Measurements from ENCODE around the gene ZNF106.

Gene ZNF106

DNA sequence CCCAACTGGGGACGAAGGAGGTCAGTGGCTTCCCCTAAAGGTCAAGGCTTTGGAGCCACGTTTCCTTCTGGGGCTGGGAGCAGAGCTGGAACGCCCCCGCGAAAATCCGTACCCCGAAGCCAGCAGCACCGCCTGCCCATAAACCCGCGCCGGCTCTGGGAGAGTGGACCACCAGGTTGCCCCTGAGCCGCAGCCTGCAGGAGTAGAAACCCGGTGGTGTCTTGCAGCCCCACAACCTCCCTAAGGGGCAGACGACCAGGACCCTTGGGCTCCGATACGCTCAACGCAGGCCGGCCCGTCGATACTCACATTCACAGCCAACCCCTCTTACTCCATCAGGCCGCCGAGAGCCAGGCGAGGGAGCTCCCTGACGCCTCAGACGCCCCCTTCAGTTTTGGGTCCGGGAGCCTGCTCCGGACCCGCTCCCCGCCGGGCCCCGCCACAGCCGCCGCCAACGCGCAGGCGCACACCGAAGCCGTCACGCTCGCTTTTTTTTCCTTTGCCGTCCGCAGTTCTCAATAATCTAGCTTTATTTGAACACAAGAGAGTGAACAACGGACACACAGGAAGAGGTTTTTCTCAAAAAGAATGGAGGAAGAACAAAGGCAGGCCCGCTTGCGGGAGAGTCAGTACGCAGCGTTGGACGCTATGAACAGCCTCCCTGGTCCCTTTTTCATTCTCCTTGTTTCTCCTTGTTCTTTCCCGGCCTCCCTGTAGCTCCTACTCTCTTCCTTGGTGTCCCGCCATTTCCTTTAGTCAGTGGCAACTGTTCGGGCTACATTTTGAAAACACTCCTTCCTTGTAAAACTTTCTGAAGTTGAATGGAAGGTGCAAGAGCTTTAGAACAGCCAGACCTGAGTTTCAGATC is at the start of gene ZNF106:
Gene ZNF106, minus strand, starts transcription at position 471 of the 868 bp plus-strand sequence. CDS start 18,852 bp downstream, outside the sequence.
- peak; percentile 91 for DNase-seq

DNA sequence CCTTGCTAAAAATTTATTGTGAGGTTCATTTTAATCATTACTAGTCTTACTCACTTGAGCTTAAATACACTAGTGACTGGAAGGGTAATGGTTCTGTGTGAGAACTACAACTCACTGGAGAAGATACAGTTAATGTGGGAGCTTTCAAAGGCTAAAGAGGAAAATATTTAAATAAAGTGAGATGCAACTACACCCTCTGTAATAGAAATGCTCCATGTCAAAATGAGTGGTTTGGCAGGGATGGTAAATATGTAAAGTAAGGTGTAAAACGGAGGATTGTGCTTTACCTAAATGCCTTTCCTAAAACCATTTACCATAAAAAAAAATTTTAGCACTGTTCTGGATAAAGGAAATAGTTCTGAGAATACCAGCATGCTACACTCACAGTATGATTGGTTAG is 42.3 kb upstream of the ZNF106 start:
- no peak for DNase-seq

DNA sequence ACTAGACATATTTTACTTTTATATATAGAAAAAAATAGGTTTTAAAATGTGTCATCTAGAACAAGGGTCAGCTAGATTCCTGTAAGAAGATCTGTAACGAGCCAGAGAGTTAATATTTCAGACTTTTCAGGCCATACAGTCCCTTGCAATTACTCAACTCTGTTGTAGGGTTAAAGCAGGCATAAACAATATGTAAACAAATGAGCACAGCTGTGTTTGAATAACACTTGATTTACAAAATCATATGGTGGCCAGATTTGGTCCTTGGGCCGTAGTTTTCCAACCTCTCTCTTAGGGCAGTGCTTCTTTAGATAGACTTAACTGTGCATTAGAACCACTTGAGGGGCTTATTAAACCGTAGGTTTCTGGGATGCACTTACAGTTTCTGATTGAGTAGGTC is 38.0 kb upstream of the ZNF106 start:
- no peak for DNase-seq

DNA sequence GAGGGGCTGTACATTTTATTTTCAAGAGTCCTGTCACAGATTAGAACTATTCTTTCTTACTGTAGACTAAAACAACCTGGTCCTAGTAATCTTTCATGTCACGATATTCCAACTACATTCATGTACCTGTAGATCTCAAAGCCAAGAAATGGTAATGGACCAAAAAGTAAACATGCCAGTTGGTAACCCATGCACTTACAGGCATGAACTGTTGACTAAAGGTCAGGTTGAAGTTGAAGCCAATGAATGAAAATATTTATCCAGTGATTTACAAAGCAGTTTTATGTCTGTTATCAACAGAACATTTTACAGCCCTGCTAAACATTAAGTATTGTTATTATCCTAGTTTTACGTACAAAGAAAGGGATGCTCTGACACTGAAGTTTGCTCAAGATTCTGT is 32.4 kb upstream of the ZNF106 start:
- DNase-seq = no peak

DNA sequence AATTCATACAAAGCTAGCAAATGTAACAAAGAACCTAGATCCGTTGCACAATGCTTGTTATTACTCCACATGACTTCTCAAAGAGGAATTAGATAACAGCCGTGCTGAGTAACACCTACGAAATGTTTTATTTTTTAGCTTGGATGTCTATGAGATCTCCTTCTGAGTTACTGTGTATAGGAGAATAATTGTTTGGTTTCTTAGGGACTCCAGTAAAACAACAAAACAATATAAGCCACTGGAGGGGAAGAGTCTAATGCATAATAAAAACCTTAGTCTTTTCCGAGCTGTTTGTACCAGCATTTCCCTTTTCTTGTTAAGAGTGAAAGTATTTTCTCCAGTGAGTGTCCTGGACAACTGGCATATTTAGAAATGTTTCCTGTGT is 20.1 kb upstream of the ZNF106 start:
- no peak for DNase-seq

DNA sequence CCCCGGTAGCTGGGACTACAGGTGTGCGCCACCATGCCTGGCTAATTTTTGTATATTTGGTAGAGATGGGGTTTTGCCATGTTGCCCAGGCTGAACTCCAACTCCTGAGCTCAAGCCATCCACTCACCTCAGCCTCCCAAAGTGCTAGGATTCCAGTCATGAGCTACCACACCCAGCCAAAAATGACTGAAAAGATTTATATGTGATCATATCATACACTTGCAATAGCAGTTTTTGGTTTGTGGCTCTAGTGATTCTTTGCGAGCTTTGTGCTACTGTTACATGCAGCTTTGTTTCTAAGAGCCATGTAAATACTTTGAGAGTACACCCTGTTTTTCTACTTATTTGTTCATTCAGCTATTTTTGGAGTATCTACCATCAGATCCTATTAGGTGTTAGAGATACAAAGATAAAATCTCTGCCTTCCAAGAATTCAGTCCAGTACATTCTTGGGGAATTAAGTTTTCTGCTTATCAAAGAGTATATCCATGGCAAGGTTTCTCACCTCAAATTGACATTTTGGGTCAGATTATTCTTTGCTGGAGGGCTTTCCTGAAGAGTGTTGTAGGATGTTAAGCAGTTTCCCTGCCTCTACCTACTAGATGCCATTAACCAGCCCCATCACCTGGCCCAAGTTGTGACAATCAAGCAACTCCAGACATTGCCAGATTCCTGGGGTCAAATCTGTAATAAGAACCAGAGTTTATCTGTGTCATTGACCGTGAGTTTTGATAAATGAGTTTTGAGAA is 19.5 kb upstream of the ZNF106 start:
- no peak for DNase-seq

DNA sequence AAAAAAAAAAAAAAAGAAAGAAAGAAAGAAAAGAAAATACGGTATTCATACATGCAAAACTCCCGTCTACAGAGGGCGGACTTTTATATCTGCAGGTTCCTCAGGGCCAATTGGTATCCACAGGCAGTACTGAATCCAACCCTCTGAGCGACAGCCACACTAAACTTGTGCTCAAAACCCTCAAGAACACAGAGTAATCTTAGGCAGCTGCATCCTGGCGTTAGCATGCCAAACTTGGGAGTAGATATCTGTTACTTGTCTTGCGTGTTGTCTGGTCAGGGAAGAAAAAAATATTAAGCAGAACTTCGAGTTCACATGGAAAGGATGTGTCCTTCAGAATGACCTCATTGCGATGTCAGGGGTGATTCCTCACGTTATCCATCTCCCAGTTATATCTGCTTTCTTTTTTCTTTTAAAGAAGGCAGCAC is 17.3 kb upstream of the ZNF106 start:
- no peak for DNase-seq

DNA sequence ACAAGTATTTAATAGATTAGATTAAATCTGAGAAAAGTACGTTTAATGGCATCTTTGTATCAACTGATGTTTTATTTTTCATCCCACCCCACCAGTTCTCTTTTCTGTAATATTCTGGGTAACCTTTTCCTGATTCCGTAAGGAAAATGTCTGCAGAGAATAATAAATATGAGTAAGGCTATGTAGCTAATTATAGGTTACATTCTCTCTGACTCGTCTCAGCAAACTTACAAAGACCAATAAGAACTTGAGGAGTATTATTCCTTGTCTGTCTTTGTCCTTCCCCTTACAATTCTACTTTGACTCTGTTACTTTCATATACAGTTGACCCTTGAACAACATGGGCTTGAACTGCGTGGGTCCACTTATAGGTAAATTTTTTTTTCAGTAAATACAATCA is 16.6 kb upstream of the ZNF106 start:
- DNase-seq = no peak

DNA sequence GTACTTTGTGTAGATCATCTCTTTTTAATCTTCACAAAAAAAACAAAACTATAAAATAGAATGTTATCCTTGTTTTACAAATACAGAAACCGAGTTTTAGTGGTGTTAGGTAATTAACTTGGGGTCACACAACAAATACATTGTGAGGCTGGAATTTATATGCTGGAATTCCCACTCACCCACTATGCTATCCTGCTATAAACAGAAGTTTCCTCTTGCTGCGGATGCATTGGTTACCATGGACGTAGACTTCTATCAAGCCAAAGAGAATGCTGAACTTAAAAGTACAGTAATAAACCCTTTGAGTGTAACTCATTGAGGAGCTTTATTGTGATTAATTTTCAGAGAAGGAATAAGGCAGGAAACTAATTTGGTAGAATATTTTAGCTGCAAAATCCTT is 13.7 kb upstream of the ZNF106 start:
- DNase-seq = no peak

DNA sequence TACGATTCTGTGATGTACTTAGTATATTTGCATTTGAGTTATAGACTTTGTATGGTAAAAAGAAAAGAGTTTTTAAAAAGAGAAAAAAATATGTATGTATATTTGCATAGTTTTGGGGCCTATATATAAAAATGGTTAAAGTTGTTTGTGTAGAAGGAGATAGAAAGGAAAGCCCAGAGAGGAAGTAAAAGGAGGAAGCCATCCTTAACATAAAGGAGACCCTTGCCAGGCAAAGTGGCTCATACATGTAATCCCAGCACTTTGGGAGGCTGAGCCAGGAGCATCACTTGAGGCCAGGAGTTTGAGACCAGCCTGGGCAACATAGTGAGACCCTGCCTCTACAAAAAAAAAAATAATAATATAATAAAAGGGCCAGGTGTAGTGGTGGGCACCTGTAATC is 12.9 kb upstream of the ZNF106 start:
- DNase-seq = no peak

DNA sequence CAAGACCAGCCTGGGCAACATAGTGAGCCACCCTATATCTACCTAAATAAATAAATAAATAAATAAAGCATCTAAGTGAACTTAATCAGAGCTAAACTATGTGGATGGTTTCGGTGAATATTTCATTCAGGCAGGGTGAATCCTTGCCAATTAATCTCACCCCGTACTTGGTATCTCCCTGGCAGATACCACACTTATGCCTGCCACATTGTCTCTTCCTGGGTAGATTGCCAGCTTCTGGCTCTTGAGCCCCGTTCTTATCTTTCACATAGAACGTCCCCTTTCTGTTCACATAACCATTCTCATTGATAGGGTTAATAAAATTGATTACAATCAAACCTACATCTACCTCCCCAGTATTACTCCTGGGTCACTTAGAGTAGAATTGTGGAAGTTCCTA is 11.5 kb upstream of the ZNF106 start:
- no peak for DNase-seq

DNA sequence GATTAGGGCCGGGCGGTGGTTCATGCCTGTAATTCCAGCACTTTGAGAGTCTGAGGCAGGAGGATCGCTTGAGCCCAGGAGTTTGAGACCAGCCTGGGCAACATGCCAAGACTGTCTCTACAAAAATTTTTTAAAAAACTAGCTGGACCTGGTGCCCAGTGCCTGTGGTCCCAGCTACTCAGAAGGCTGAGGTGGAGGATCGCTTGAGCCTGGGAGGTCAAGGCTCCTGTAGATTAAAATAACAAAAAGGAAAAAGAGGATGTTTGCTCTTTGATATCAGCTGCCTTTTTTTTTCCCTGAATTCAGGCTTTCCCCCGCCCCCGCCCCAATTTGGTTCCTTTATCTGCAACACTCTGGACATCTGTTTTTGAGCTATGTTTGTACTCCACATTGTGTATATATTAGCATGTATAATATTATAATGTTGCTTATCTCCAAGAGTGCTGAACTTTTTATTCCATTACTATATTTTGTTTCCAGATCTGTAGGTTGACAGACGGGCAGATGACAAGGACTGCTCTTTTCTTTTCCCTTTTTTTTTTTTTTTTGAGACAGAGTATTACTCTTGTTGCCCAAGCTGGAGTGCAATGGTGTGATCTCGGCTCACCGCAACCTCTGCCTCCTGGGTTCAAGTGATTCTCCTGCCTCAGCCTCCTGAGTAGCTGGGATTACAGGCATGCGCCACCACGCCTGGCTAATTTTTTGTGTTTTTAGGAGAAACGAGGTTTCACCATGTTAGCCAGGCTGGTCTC is 9.1 kb upstream of the ZNF106 start:
- DNase-seq = no peak

DNA sequence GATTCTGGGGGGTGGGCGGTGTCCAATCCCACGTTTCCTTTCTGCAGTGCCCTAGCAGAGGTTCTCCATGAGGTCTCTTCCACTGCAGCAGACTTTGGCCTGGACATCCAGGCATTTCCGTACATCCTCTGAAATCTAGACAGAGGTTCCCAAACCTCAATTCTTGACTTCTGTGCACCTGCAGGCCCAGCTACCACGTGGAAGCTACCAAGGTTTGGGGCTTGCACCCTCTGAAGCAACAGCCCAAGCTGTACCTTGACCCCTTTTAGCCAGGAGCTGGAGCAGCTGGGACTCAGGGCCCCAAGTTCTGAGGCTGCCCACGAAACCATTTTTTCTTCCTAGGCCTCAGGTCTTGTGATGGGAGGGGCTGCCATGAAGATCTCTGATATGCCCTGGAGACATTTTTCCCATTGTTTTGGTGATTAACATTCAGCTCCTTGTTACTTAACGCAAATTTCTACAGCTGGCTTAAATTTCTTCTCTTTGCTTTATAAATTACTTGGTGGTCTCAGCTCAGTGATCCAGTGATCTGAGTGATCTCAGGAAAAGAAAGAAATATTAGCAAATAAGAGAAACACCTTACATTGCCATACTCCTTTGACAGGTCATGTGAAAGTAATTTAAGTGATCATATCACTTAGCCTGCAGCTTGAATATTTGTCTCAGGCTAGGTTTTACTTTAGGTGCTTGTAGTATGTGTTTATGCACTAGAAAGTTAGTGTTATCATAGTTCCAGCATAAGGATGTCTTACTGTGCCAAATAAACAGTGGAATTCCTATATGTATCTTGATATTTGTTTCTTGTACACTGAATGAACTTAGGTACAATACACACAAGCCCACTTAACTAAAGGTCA is 7.5 kb upstream of the ZNF106 start:
- DNase-seq = no peak

DNA sequence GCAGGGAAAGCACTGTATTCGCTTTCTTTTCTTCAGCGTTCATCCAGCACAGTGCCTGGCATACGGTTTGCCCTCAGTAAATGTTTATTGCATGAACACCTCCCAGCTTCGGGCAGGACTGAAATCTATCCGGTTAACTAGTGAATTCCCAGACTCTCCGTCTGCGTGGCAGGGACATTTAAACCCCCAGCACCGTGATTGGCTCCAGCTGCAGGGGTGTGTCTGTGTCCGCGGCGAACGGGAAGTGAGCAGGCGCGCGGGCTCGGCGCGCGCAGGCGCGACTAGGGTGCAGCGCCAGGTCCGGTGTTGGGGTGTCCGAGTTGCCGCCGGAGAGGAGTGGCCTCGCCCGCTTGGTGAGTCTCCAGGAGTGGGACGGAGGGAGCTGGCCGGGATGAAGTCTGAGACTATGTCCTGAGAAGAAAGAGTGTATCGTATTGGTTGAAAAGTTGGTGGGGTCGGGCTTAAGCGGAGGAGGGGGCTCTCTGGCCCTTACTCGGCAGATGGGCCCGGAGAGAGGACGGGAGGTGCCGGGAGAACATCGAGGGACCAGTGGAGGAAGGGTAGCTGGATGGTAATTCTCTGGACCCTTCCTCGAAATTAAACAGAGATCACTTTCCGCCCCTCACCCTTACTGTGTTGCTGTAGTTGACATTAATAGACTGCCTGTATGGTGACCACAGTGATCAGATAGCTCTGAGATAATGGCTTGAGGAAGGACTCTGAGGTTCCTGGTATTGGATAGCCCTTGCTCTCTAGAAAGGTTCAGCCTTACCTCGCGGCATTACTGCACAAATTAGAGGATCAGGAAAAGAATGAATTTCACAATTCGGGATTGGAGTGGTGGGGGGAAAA is 4.6 kb upstream of the ZNF106 start, which contains the start of gene SNAP23:
Gene SNAP23, plus strand, starts transcription at position 274 of the 852 bp plus-strand sequence. CDS start 16,213 bp downstream, outside the sequence.
- DNase-seq = peak; percentile 85

DNA sequence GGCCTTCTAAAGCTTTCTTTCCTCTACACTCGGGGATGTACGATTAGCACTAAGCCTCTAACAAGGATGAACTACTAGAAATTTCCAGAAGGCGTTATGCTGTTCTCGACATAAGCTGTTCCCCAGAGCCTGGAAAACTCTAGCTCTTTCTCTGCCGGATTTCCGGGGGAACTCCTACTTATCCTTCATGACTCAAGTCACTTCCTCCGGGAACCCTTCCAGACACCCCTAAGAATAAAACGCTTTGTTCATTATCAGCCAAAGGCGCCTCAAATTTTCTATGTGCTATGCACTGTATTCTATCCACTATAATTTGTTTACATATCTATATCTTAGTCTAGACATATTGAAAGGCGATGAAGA is 4.0 kb upstream of the ZNF106 start:
- DNase-seq = no peak

DNA sequence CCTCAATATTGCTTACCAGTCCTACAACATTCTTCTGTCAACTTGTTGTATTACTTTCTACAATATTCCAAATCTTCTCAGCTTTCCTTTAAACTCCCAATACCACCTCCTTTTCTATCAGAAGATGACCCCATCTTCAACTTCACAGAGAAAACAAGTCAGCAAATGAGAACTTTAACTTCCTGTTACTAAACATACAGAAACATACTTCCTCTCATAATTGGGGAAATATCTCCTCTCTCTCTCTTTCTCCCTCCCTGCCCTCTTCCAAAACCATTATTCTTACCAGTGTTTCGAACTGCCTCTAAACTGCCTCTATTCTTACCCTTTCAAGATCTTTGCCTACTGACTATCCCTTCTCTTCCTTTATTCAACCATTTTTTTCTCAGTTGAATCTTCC is 2.7 kb upstream of the ZNF106 start:
- DNase-seq = no peak

DNA sequence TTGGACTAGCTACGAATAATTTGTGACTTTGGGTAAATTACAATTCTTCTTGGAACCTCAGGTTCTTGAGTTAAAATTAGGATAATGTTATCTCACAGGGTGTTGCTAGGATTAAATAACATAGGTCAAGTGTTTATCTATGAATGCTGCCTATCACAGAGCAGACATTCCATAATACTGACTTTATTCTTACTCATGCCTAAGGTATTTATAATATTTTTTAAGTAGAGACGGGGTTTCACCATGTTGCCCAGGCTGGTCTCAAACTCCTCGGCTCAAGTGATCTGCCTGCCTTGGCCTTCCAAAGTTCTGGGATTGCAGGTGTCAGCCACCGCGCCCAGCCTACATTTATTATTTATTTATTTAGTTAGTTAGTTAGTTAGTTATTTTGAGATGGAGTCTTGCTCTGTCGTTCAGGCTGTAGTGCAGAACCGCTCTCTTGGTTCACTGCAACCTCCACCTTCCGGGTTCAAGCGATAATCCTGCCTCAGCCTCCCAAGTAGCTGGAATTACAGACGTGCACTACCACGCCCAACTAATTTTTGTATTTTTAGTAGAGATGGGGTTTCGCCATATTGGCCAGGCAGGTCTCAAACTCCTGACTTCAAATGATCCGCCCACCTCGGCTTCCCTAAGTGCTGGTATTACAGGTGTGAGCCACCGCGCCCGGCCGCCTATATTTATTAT is 741 bp upstream of the ZNF106 start:
- no peak for DNase-seq

DNA sequence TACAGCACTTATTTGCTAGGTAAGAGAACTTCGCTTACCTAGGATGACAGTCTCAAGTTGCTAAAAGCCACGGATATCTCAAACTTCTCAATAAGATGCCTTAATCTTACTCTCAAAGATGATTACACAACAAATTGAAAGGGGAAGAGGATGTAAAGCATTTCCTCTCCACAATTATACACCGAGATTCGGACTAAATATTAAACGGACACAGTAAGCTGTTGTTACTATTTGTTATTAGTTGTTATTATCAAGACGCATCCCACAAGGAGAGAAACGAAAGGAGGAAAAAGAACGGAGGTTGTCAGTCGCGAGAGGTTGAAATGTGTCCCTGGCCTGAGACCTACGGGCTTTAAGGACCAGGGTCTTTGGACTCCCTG is 660 bp downstream of the ZNF106 start:
- DNase-seq = no peak

DNA sequence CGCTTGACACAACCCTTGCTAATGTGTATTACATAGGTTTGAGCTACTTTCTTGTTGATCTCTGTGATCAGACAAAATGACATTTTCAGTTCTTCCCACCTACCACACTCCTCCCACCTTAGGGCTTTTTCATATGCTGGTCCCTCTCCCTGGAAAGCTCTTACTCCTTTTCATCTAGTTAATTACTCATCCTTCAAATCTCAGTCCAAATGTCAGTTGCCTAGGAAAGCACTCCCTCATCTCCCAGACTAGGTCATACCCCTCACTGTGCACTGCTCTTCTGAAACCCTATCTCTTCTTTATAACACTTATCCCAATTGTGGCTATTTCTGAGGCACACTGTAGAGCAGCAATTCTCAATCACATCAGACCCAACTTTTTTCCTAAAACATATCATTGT is 7.3 kb downstream of the ZNF106 start:
- DNase-seq = no peak

DNA sequence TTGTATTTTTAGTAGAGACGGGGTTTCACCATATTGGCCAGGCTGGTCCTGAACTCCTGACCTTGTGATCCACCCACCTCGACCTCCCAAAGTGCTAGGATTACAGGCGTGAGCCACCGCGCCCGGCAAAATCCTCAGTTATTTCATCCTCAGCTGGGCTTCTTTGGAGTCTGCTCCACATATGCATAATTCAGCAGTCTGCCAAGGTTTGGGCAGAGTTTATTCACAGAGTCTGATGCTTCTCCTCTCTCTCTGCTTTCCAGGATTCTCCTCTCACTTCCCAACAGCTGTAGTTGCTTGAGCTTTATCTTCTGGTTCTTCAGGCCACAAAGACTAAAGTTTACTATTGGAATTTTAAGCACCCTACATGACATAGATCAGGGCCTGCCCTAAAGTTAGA is 8.2 kb downstream of the ZNF106 start:
- DNase-seq = no peak

DNA sequence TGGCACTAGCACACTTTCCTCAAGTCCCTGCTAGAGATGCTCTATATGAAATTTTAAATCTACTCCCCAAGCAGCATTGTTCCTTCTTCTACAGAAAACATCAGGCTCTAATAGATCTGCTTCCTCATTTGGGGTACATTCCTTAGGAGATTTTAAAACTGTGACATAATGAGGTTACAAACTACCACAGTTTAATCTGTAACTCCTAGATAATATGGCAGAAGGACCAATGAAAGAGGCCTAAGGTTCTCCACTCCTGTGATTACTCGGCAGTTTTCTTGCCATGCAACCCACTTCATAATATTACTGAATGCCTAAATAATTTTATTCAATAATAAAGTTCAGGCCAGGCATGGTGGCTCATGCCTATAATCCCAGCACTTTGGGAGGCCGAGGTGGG is 16.1 kb downstream of the ZNF106 start:
- DNase-seq = no peak

All from CD4-positive, alpha-beta T cell treated with Interleukin-15 for 1 hour (primary cell).